Right ventricle myocardium inferior (tissue), 1 donor: ENCODE measurements around the gene SPDYE6. TPM values are rescaled to one million over a fixed set of nuclear protein-coding genes. Genes with fewer than 3 reads are reported as not detected.

Experiments used
- ATAC-seq: fragments of 200-7000 bp; cut with Tn5 transposase; one replicate; pipeline ENCODE4 v1.9.1; 2020; ENCODE audit warnings: mild to moderate bottlenecking, moderate library complexity
- DNase-seq: peaks from one replicate; pipeline ENCODE4 v3.0.0; 2021; ENCODE audit errors: missing footprints
- intact Hi-C: fragments of 100-400 bp; cut with DNase I; formaldehyde crosslinking; loops from one replicate; pipeline ENCODE4 v1.11.0; 2022
- microRNA-seq: library from miRNA; unstranded; fragments of <30 nt; microRNA quantifications from one replicate; pipeline ENCODE4 v1.2.0, GENCODE V29; 2020
- total RNA-seq: library from RNA; stranded (reverse); fragmentation: NEBNext Ultra II Directional; extraction: Animal tissue kit (Norgen Biotek cat#: 25700); gene quantifications from one replicate; pipeline ENCODE4 v1.2.1, GENCODE V29; 2021
- donor health status: DM: no; HTN: yes; CAD: no; lungs with severe emphysema.

SPDYE6 gene
- total RNA-seq, 1 donor from 2014 or later, result not detected

DNA sequence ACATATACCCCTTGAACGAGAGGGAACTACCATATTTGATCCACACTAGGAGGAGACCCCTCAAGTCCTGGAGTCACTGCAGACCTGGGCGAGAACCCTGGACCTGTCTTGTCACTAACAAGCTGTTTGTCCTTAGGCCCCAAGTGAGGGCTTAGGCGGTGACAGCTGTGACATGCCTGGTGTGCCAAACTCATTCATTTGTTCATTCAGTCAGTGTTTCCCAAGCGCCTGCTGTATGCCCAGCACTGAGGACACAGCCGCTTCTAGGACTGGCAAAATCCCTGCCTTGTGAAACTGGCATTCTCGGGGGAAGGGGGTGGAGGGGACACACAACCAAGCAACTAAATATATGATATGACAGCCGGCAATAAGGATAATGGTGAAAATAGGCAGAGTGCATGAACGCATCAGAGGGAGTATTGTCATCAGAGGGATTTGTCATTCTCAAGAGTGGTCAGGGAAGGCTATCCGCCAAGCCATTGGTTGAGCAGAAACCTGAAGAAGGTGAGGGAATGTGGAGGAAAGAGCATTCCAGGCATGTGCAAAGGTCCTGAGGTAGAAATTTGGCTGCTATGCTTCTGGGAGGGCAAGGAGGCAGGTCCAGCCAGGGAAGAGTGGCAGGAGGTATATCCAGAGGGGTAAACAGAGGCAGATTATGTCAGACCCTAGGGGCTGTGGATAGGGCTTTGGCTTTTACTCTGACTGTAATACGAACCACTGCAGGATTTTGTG is 58.6 kb downstream of the SPDYE6 start:
- no peak for ATAC-seq
- no peak for DNase-seq
- intact Hi-C loops, result no loop called here

DNA sequence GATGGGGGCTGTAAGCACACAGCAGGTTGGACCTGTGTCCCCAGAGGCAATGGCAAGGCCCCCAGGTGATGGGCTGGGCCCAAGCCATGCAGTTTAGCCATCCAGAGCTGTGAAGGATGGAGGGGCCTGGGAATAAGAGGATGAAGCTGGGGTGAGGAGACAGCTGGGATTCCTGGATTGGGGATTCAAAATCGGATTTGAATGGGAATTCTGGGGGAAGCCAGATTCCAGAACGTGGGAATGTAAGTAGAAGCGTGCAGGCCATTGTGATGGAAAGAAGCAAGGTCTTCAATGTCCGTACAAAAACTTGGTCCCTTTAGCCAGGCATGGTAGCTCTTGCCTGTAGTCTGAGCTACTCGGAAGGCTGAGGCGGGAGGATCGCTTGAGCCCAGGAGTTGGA is 59.7 kb downstream of the SPDYE6 start:
- DNase-seq (no peak), ATAC-seq (no peak)
- intact Hi-C loops, result no loop called here

DNA sequence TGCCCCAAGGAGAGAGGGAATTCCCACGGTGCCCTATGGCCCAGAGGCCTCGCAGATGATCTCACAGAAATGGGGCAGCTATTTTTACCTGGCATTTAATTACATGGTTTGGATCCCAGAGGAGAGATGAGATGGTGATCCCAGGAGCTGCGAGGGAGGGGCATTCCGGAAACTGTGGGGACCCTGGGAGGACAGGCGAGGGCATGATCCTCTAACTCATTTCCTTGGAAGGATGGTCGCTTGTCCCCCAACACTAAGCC is 60.1 kb downstream of the SPDYE6 start:
- intact Hi-C loops, result no loop called here
- ATAC-seq (no peak), DNase-seq (no peak)

Small RNA genes lying within 50 kb of the gene (microRNA-seq; reads per million reads assigned to microRNA genes)
- not detected for gene MIR548O

Other genes with a start within 250 kb of the SPDYE6 start
- gene SH2B2, start 69.6 kb downstream of the SPDYE6 start, total RNA-seq, result 1.2 TPM
- gene PRKRIP1, start 39.9 kb upstream of the SPDYE6 start, total RNA-seq, result 10.6 TPM
- 3.0 TPM for gene ORAI2, start 77.1 kb upstream of the SPDYE6 start, total RNA-seq
- gene ALKBH4, start 108.4 kb upstream of the SPDYE6 start, total RNA-seq, result 5.8 TPM
- gene LRWD1, start 108.5 kb upstream of the SPDYE6 start, total RNA-seq, result 10.0 TPM
- 49.0 TPM for gene POLR2J, start 122.5 kb upstream of the SPDYE6 start, total RNA-seq
- 7.8 TPM for gene RASA4B, start 161.3 kb upstream of the SPDYE6 start, total RNA-seq
- 2.8 TPM for gene UPK3BL2, start 187.3 kb upstream of the SPDYE6 start, total RNA-seq
- not detected for gene SPDYE2, start 194.8 kb upstream of the SPDYE6 start, total RNA-seq
- gene POLR2J3, start 216.1 kb upstream of the SPDYE6 start, total RNA-seq, result 8.3 TPM